GM13977 (cell line): Measurements from ENCODE around the gene PHYHIPL.

ENCODE experiments used
- DNase-seq: peaks from one replicate; pipeline ENCODE4 v3.0.0; 2012; ENCODE audit warnings: low spot score
- CTCF ChIP-seq: IDR thresholded peaks from 2 replicates; pipeline ENCODE4 v1.5.1; 2012; ENCODE audit warnings: mild to moderate bottlenecking, control low read depth; ENCODE audit not compliant: insufficient read depth; ENCODE audit errors: extremely low read depth, missing control alignments
- in situ Hi-C: fragments of 300-500 bp; cut with MboI; formaldehyde crosslinking; loops from one replicate; pipeline ENCODE4 v1.12.0; 2022; ENCODE audit warnings: low sequenced_read_pairs, low pct_unique_long_range_greater_than_20kb, mixed read lengths, inconsistent platforms; ENCODE audit not compliant: unreplicated experiment

PHYHIPL gene

DNA sequence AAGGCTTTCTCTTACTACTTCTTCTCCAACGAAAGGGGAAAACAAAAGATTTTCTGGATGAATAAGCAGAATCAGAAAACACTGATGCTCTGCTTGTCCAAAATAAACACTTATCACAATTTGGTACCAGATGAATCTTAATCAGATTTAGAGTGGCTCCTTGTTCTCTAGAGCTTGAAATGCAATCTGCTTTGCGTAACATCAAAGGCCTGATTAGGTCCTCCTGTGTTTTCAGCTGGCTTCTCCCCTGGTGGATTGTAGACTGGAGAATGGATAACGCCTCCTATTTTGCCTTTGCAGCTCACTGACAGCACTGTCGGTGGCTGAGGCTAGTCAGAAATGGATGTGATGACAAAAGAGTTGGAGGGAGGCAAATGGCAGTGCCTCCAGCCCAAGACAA is 94.7 kb downstream of the PHYHIPL start:
- no peak for TF ChIP-seq CTCF
- in situ Hi-C loops = no loop called here
- no peak for DNase-seq

GRCh38 chr10:59272061-59272460 is 95.6 kb downstream of the PHYHIPL start:
- in situ Hi-C loops = no loop called here
- TF ChIP-seq CTCF = no peak
- DNase-seq = no peak

GRCh38 chr10:59273445-59273844 is 97.0 kb downstream of the PHYHIPL start:
- TF ChIP-seq CTCF = no peak
- DNase-seq = no peak
- in situ Hi-C loops = no loop called here

DNA sequence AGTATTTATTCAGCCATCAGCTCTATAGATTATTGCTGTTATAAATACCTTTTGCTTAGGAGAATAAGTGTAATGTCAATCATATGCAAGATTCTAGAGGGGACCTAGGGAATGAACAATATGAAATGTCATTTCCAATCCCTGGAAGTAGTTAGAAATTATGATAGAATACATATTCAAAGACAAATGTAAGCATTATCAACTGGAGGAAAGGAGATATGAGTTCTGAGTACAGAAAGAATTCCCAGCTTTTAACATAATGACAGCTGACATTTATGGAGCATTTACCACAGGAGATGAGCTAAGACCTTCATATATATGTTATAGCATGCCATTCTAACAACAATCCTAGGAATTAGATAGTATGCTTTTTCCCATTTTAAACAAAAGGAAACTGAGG is 99.7 kb downstream of the PHYHIPL start:
- TF ChIP-seq CTCF = no peak
- in situ Hi-C loops = no loop called here
- no peak for DNase-seq

DNA sequence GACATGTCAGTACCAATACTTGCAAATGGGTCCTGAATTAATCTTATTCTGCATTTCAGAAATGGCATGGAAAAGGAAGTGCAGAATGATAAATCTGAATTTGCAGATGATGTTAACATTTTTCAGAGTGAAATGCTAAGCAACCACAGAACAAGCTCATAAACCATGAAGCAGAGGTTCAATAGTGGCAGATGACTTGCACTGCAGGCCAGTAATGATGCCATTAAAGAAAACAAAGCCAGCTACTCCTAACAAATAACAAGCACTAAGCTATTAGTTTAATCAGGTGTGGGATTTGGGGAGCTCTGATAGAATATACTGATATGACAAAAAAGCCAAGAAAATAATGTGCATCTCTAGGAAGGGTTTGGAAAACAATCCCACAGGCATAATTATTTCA is 100.5 kb downstream of the PHYHIPL start:
- no peak for TF ChIP-seq CTCF
- DNase-seq = no peak
- in situ Hi-C loops = no loop called here

GRCh38 chr10:59279476-59279875 is 103.0 kb downstream of the PHYHIPL start:
- DNase-seq = no peak
- in situ Hi-C loops = no loop called here
- no peak for TF ChIP-seq CTCF

DNA sequence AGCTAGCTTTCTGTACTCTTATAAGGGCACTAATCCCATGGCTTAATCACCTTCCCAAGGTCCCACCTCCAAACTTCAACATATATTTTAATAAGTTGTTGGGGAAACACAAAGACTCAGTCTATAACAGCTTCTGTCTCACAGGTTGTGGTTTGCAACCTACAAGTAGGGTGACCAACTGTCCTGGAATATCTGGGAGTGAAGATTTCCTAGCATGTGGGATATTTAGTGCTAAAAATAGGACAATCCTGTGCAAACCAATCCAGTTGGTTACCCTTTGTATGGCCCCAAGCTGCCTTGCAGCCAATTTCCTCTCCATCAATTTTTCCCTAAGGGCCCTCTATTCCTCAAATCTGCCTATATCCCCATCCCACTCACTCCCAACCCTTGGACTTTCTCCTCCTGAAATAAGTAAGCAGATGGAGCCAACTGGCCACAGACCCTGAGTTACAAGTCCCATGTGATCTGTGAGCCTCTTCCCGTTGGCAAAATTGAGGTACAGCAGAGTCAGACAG is 103.6 kb downstream of the PHYHIPL start:
- no peak for TF ChIP-seq CTCF
- in situ Hi-C loops = no loop called here
- no peak for DNase-seq
